AG08396 (cell line): Measurements from ENCODE around the gene DDX39A.
"Not testable (repeated sequence)": the region's sequence is repeated elsewhere in the genome, so short reads cannot be mapped to it uniquely, and the experiment has no call there.

Source experiments
- DNase-seq: peaks from one replicate; pipeline ENCODE4 v3.0.0; 2012; ENCODE audit warnings: low spot score, mixed read lengths

Gene DDX39A

GRCh38 chr19:14408491-14409145, 10.5 kb downstream of the DDX39A start:
- DNase-seq: no peak

- no peak for DNase-seq
These were observed 11.3 kb downstream of the DDX39A start for GRCh38 chr19:14407605-14408484.

GRCh38 chr19:14406645-14407401, 12.3 kb downstream of the DDX39A start:
- peak; percentile 6 for DNase-seq

- peak; percentile 95 for DNase-seq
These were observed 13.1 kb downstream of the DDX39A start for GRCh38 chr19:14405758-14406644.

GRCh38 chr19:14405380-14405757, 13.8 kb downstream of the DDX39A start:
- peak; percentile 8 for DNase-seq

- no peak for DNase-seq
These were observed 14.8 kb downstream of the DDX39A start for GRCh38 chr19:14404312-14404711.

GRCh38 chr19:14403145-14403930, 15.8 kb downstream of the DDX39A start:
- DNase-seq: not testable (repeated sequence)

GRCh38 chr19:14402332-14403144, 16.6 kb downstream of the DDX39A start:
- peak; percentile 77 for DNase-seq

GRCh38 chr19:14401468-14402195, 17.5 kb downstream of the DDX39A start:
- DNase-seq: no peak

GRCh38 chr19:14400951-14401431, 18.1 kb downstream of the DDX39A start:
- DNase-seq: no peak

GRCh38 chr19:14397168-14397567, 22.0 kb downstream of the DDX39A start:
- DNase-seq: not testable (repeated sequence)

GRCh38 chr19:14396730-14397129, 22.4 kb downstream of the DDX39A start:
- not testable (repeated sequence) for DNase-seq

- no peak for DNase-seq
These were observed 23.3 kb downstream of the DDX39A start for GRCh38 chr19:14395710-14396336.

- DNase-seq: no peak
These were observed 23.9 kb downstream of the DDX39A start for GRCh38 chr19:14395262-14395661.

- no peak for DNase-seq
These were observed 25.0 kb downstream of the DDX39A start for GRCh38 chr19:14394167-14394566.

GRCh38 chr19:14393329-14393728, 25.8 kb downstream of the DDX39A start:
- DNase-seq: no peak

- no peak for DNase-seq
These were observed 27.9 kb downstream of the DDX39A start for GRCh38 chr19:14391156-14391821.

- DNase-seq: no peak
These were observed 28.6 kb downstream of the DDX39A start for GRCh38 chr19:14390548-14390947.
